K562 (cell line): ENCODE measurements around the gene SCTR. TPM values are rescaled to one million over a fixed set of nuclear protein-coding genes. Genes with fewer than 3 reads are reported as not detected.

Experiments
- ATAC-seq: fragments of 200-7000 bp; cut with Tn5 transposase; 3 replicates; pipeline ENCODE4 v1.9.1; 2020; ENCODE audit warnings: moderate library complexity
- BruUV-seq: library from RNA; stranded (reverse); fragments of 400-500 nt; replicated peaks from 2 replicates; lab custom pipeline; 2021; lab: Mats Ljungman, UMichigan
- CTCF ChIA-PET: fragments of 300-600 bp; formaldehyde crosslinking; extraction: SDS; loops from one replicate; lab custom pipeline; 2021; ENCODE audit warnings: low intra/inter-chr PET ratio; lab: Yijun Ruan, JAX
- POLR2A ChIA-PET: fragments of 300-600, 350-650 bp; sonication (Branson Sonifier 250); formaldehyde crosslinking; extraction: SDS; loops from one replicate; lab custom pipeline; 2021; ENCODE audit warnings: antibody characterized with exemption, inconsistent platforms; lab: Yijun Ruan, JAX
- DNase-seq, 4 experiments: peaks; one replicate each; pipeline versions ENCODE4 v3.0.0 to v3.0.0-alpha.2; 2011 to 2018; ENCODE audit warnings: low spot score in 3 of 4, mixed read lengths in 3 of 4; ENCODE audit errors: extremely low read depth in 1 of 4
- FAIRE-seq: peaks from 2 replicates; lab custom pipeline; 2011; peaks lifted over from hg19 to GRCh38; lab: Jason Lieb, UNC
- H2AFZ ChIP-seq: 2 replicates; pipeline ENCODE4 v1.6.0; 2011; ENCODE audit warnings: low read depth, low read length, control low read depth, inconsistent platforms
- H3K27ac ChIP-seq: fragments of 200-600 bp; 3 replicates; pipeline ENCODE4 v1.8.0; 2011; ENCODE audit warnings: low read depth, mild to moderate bottlenecking, control low read depth, inconsistent platforms, low read length, moderate library complexity, mixed read lengths; ENCODE audit errors: extremely low read depth
- H3K27me3 ChIP-seq, 2 experiments: fragments of 300-600 bp in 1 of 2; 2 replicates in 1 of 2; 3 replicates in 1 of 2; pipeline versions ENCODE4 v1.6.0 to v1.8.0; 2011; ENCODE audit warnings: inconsistent platforms in 2 of 2, low read length in 2 of 2, mild to moderate bottlenecking in 1 of 2, mixed read lengths in 1 of 2, moderate library complexity in 1 of 2; ENCODE audit not compliant: control insufficient read depth in 2 of 2, insufficient read depth in 2 of 2
- H3K36me3 ChIP-seq: fragments of 300-600 bp; 3 replicates; pipeline ENCODE4 v1.8.0; 2011; ENCODE audit warnings: mild to moderate bottlenecking, low read length, inconsistent platforms; ENCODE audit not compliant: control insufficient read depth, insufficient read depth
- H3K4me1 ChIP-seq, 2 experiments: fragments of 200-600 bp in 1 of 2; replicated peaks in 1 of 2; 2 replicates in 1 of 2; 3 replicates in 1 of 2; pipeline versions ENCODE4 v1.5.1 to v1.8.0; 2011; ENCODE audit warnings: inconsistent platforms in 2 of 2, low read length in 2 of 2, mild to moderate bottlenecking in 1 of 2, mixed read lengths in 1 of 2, moderate library complexity in 1 of 2; ENCODE audit not compliant: control insufficient read depth in 2 of 2, insufficient read depth in 2 of 2
- H3K4me2 ChIP-seq: 2 replicates; pipeline ENCODE4 v1.6.1; 2011; ENCODE audit warnings: low read length, control low read depth, inconsistent platforms, mixed read lengths; ENCODE audit not compliant: insufficient read depth
- H3K4me3 ChIP-seq: fragments of 200-600 bp; sonication (generic), shearing (Covaris generic); 2 replicates; pipeline ENCODE4 v1.5.1; 2016; ENCODE audit warnings: control low read depth, inconsistent platforms
- H3K79me2 ChIP-seq: fragments of 200-600 bp; 3 replicates; pipeline ENCODE4 v1.8.0; 2011; ENCODE audit warnings: low read length, inconsistent platforms; ENCODE audit not compliant: control insufficient read depth, insufficient read depth
- H3K9ac ChIP-seq, 2 experiments: 2 replicates each; pipeline versions ENCODE4 v1.6.0 to v1.6.1; 2011; ENCODE audit warnings: low read depth in 2 of 2, low read length in 2 of 2, control low read depth in 1 of 2, inconsistent platforms in 1 of 2, mild to moderate bottlenecking in 1 of 2, mixed read lengths in 1 of 2; ENCODE audit not compliant: insufficient read depth in 1 of 2
- H3K9me1 ChIP-seq: one replicate; pipeline ENCODE4 v1.6.0; 2011; ENCODE audit warnings: inconsistent platforms, mild to moderate bottlenecking, low read length, moderate library complexity; ENCODE audit not compliant: control insufficient read depth, insufficient read depth
- H3K9me3 ChIP-seq: replicated peaks from 2 replicates; pipeline ENCODE4 v1.5.1; 2011; ENCODE audit warnings: low read depth, low read length, inconsistent platforms; ENCODE audit not compliant: control insufficient read depth, insufficient read depth
- H4K20me1 ChIP-seq: replicated peaks from 2 replicates; pipeline ENCODE4 v1.6.1; 2011; ENCODE audit warnings: low read length, inconsistent platforms, mixed read lengths; ENCODE audit not compliant: control insufficient read depth, insufficient read depth
- ETV1 ChIP-seq: fragments of 450-650 bp; conservative IDR thresholded peaks from 2 replicates; pipeline ENCODE4 v1.6.1; 2016; ENCODE audit warnings: missing genetic modification characterization, control low read depth, low read depth, missing compliant biosample characterization
- GTF2F1 ChIP-seq: IDR thresholded peaks from 2 replicates; pipeline ENCODE4 v1.6.1; 2011; ENCODE audit warnings: low read depth, low read length, improper control_type of control experiment
- HCFC1 ChIP-seq: IDR thresholded peaks from 2 replicates; pipeline ENCODE4 v1.6.1; 2012; ENCODE audit warnings: low read depth, low read length, improper control_type of control experiment
- HDAC6 ChIP-seq: IDR thresholded peaks from 2 replicates; pipeline ENCODE4 v1.6.1; 2012; ENCODE audit warnings: low read depth, mild to moderate bottlenecking, control low read depth, inconsistent platforms, low read length, moderate library complexity
- IRF2 ChIP-seq: sonication (generic); formaldehyde crosslinking; IDR thresholded peaks from 2 replicates; pipeline ENCODE4 v1.8.1; 2022; ENCODE audit warnings: mild to moderate bottlenecking, missing genetic modification reagents
- KAT7 ChIP-seq: sonication (generic); formaldehyde crosslinking; IDR thresholded peaks from 2 replicates; pipeline ENCODE4 v1.8.0; 2022; ENCODE audit warnings: missing genetic modification reagents, mild to moderate bottlenecking, borderline replicate concordance
- LARP7 ChIP-seq: fragments of 450-650 bp; IDR thresholded peaks from 2 replicates; pipeline ENCODE4 v1.6.1; 2016
- MAX ChIP-seq: sonication (generic); formaldehyde crosslinking; IDR thresholded peaks from 2 replicates; pipeline ENCODE4 v1.9.0; 2022; ENCODE audit warnings: mild to moderate bottlenecking, missing genetic modification reagents
- NCOA6 ChIP-seq: fragments of 450-650 bp; IDR thresholded peaks from 2 replicates; pipeline ENCODE4 v1.6.1; 2017; ENCODE audit warnings: mild to moderate bottlenecking
- ZNF133 ChIP-seq: fragments of 250-450 bp; sonication (Bioruptor Pico); IDR thresholded peaks from 2 replicates; pipeline ENCODE4 v1.4.0; 2020; ENCODE audit warnings: mild to moderate bottlenecking
- ZNF3 ChIP-seq: fragments of 250-450 bp; sonication (Bioruptor Pico); IDR thresholded peaks from 2 replicates; pipeline ENCODE4 v1.5.0; 2021; ENCODE audit warnings: mild to moderate bottlenecking, moderate library complexity
- ZSCAN32 ChIP-seq: fragments of 450-650 bp; formaldehyde crosslinking; IDR thresholded peaks from 2 replicates; pipeline ENCODE4 v1.4.0; 2020; ENCODE audit warnings: mild to moderate bottlenecking, moderate library complexity
- WGBS: fragments of 100-300 bp; shearing (Covaris generic); methylation state at CpG from one replicate; pipeline ENCODE4 v1.1.6; 2016; ENCODE audit warnings: low coverage, mixed read lengths; ENCODE audit not compliant: insufficient coverage; ENCODE audit errors: missing lambda C conversion rate; 5-methylcytosine and 5-hydroxymethylcytosine counted together
- in situ Hi-C: fragments of 300-500 bp; cut with MboI; formaldehyde crosslinking; loops from 4 replicates; pipeline ENCODE4 v1.15.0; 2018; ENCODE audit warnings: inconsistent platforms, mixed read lengths
- intact Hi-C: fragments of 100-400 bp; cut with micrococcal nuclease; formaldehyde crosslinking; loops from 2 replicates; pipeline ENCODE4 v1.14.2; 2022
- polyA plus RNA-seq, 8 experiments: library from polyadenylated mRNA; depleted of rRNA in 4 of 8; stranded (reverse) in 5 of 8; unstranded in 3 of 8; fragments of >200 nt; fragmentation: Nextera tagmentation in 2 of 8; fragmentation: Illumina TruSeq in 1 of 8; extraction: Ambion mirVana in 2 of 8; extraction: Trizol in 1 of 8; gene quantifications; 2 replicates each; pipeline versions ENCODE4 v1.2.1 to v1.2.3, GENCODE V29; 2011 to 2014; ENCODE audit warnings: inconsistent platforms in 1 of 8, missing spikeins in 1 of 8
- total RNA-seq, 7 experiments: library from RNA; depleted of rRNA in 6 of 7; stranded (reverse); fragments of >200 nt in 6 of 7; fragmentation: Illumina TruSeq in 2 of 7; extraction: Trizol in 2 of 7; gene quantifications; 2 replicates each; pipeline versions ENCODE4 v1.2.1 to v1.2.3, GENCODE V29; 2011 to 2021; ENCODE audit warnings: low replicate concordance in 1 of 7
- TF ChIP-seq, protein P1 (sequence below): fragments of 250-450 bp; sonication (Bioruptor Pico); IDR thresholded peaks from 2 replicates; pipeline ENCODE4 v1.8.0; 2022; ENCODE audit warnings: moderate library complexity, mild to moderate bottlenecking, inconsistent platforms
- TF ChIP-seq, protein P2 (sequence below): sonication (generic); formaldehyde crosslinking; IDR thresholded peaks from 2 replicates; pipeline ENCODE4 v1.8.1; 2022; ENCODE audit warnings: missing genetic modification reagents

Gene SCTR
- total and polyA plus RNA-seq, 9 of the 15 experiments (the other 6 are each of a cell fraction or from before 2014, with no cell fraction given), result not detected

GRCh38 chr2:119428488-119429224 lies 95.6 kb downstream of the SCTR start:
- Histone ChIP-seq H3K4me3 (no peak overlapping the region), H3K27me3 (peaks cover 10 to 34% of the 10 kb centered on the region in 2 experiments; a peak in 4 of 5 replicates), H4K20me1 (0 out of 2 replicates have a peak, but pooled peaks cover under 1% of the 10 kb centered on the region), H3K9ac (no peak overlapping the region), H3K4me2 (no peak overlapping the region), H3K9me1 (no peaks in the 10 kb centered on the region), H3K27ac (no peak overlapping the region), H3K36me3 (no peaks in the 10 kb centered on the region), H3K9me3 (no peaks in the 10 kb centered on the region), H2AFZ (no peak overlapping the region), H3K79me2 (no peaks in the 10 kb centered on the region), H3K4me1 (peaks cover 9 to 33% of the 10 kb centered on the region in 2 experiments)
- ATAC-seq (no peak), FAIRE-seq (no peak), DNase-seq (no peak)
- intact Hi-C loops, result no loop called here
- TF ChIP-seq ZNF3 (CRISPR knock-in tag) (peak; percentile 81; the same call in 1 of the 2 replicates), MAX (CRISPR knock-in tag) (no peak), IRF2 (CRISPR knock-in tag) (no peak), ETV1 (tag) (no peak)
- ChIA-PET CTCF (no interaction called here), POLR2A (no interaction called here)
- in situ Hi-C loops, result no loop called here
- no TSS peak for BruUV-seq
- WGBS, result 45% methylated on average over 7 of the region's 7 CpGs

GRCh38 chr2:119427756-119428155 lies 96.5 kb downstream of the SCTR start:
- H3K9me3 ChIP-seq, result no peaks in the 10 kb centered on the region
- no peaks in the 10 kb centered on the region for H4K20me1 ChIP-seq
- ChIA-PET CTCF (no interaction called here), POLR2A (no interaction called here)
- intact Hi-C loops, result no loop called here
- H3K4me1 ChIP-seq, result peaks cover 9 to 33% of the 10 kb centered on the region in 2 experiments
- H3K27me3 ChIP-seq, result peaks cover 14 to 34% of the 10 kb centered on the region in 2 experiments; a peak in 4 of 5 replicates
- in situ Hi-C loops, result no loop called here
- H3K4me3 ChIP-seq, result no peak overlapping the region
- H3K9ac ChIP-seq, result no peak overlapping the region
- no peaks in the 10 kb centered on the region for H3K9me1 ChIP-seq
- WGBS, result 8% methylated on average over 3 of the region's 3 CpGs
- ATAC-seq, result no peak
- H3K36me3 ChIP-seq, result no peaks in the 10 kb centered on the region
- no peaks in the 10 kb centered on the region for H3K79me2 ChIP-seq
- H3K27ac ChIP-seq, result no peak overlapping the region
- FAIRE-seq, result no peak
- BruUV-seq, result no TSS peak
- no peak for DNase-seq
- no peak overlapping the region for H2AFZ ChIP-seq
- H3K4me2 ChIP-seq, result no peak overlapping the region
- no peak for TF ChIP-seq KAT7 (CRISPR knock-in tag)
- TF ChIP-seq HDAC6, result no peak
- no peak for TF ChIP-seq ZNF133 (CRISPR knock-in tag)
- TF ChIP-seq NCOA6, result no peak
- TF ChIP-seq LARP7, result no peak
- TF ChIP-seq GTF2F1, result no peak
- TF ChIP-seq, protein P1, sequence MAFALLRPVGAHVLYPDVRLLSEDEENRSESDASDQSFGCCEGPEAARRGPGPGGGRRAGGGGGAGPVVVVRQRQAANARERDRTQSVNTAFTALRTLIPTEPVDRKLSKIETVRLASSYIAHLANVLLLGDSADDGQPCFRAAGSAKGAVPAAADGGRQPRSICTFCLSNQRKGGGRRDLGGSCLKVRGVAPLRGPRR (CRISPR knock-in tag), result no peak
- TF ChIP-seq ZSCAN32 (CRISPR knock-in tag), result no peak
- TF ChIP-seq, protein P2, sequence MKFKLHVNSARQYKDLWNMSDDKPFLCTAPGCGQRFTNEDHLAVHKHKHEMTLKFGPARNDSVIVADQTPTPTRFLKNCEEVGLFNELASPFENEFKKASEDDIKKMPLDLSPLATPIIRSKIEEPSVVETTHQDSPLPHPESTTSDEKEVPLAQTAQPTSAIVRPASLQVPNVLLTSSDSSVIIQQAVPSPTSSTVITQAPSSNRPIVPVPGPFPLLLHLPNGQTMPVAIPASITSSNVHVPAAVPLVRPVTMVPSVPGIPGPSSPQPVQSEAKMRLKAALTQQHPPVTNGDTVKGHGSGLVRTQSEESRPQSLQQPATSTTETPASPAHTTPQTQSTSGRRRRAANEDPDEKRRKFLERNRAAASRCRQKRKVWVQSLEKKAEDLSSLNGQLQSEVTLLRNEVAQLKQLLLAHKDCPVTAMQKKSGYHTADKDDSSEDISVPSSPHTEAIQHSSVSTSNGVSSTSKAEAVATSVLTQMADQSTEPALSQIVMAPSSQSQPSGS (CRISPR knock-in tag), result no peak
- TF ChIP-seq HCFC1, result no peak
